Liver (tissue), 9 donors: ENCODE results near the gene CHRNB2. TPM values are rescaled to one million over a fixed set of nuclear protein-coding genes. Genes with fewer than 3 reads are reported as not detected.
A peak's percentile ranks its signal among the peaks of the same experiment; 100 is the strongest.

Experiments
- DNase-seq: peaks from one replicate; pipeline ENCODE4 v3.0.0-alpha.2; 2017; ENCODE audit warnings: low spot score
- H3K27ac ChIP-seq, 2 donors: one replicate each; pipeline ENCODE4 v1.7.0; 2013; ENCODE audit warnings: inconsistent platforms in 2 of 2, low read length in 2 of 2, control low read depth in 1 of 2, low read depth in 1 of 2, mild to moderate bottlenecking in 1 of 2
- H3K27me3 ChIP-seq, 4 donors: one replicate each; pipeline versions ENCODE4 v1.6.1 to v1.7.0; 2013; ENCODE audit warnings: low read length in 3 of 4, inconsistent platforms in 1 of 4, mild to moderate bottlenecking in 1 of 4, moderate library complexity in 1 of 4; ENCODE audit not compliant: control insufficient read depth in 4 of 4, insufficient read depth in 4 of 4
- H3K36me3 ChIP-seq, 4 donors: one replicate each; pipeline versions ENCODE4 v1.6.1 to v1.7.0; 2013; ENCODE audit warnings: low read length in 3 of 4, mild to moderate bottlenecking in 3 of 4, low read depth in 1 of 4, moderate library complexity in 1 of 4; ENCODE audit not compliant: control insufficient read depth in 4 of 4, insufficient read depth in 3 of 4
- H3K4me1 ChIP-seq, 4 donors: one replicate each; pipeline versions ENCODE4 v1.6.1 to v1.7.0; 2013; ENCODE audit warnings: low read length in 3 of 4, mild to moderate bottlenecking in 3 of 4, moderate library complexity in 1 of 4; ENCODE audit not compliant: control insufficient read depth in 4 of 4, insufficient read depth in 4 of 4
- H3K4me3 ChIP-seq, 3 donors: one replicate each; pipeline versions ENCODE4 v1.6.1 to v1.7.0; 2013; ENCODE audit warnings: low read length in 3 of 3, control low read depth in 1 of 3, low read depth in 1 of 3, mild to moderate bottlenecking in 1 of 3
- H3K9ac ChIP-seq, 2 donors: one replicate each; pipeline ENCODE4 v1.7.0; 2013; ENCODE audit warnings: low read length in 2 of 2, mild to moderate bottlenecking in 2 of 2, moderate library complexity in 2 of 2, control low read depth in 1 of 2, low read depth in 1 of 2
- H3K9me3 ChIP-seq, 4 donors: one replicate each; pipeline versions ENCODE4 v1.6.1 to v1.7.0; 2013; ENCODE audit warnings: low read length in 3 of 4; ENCODE audit not compliant: control insufficient read depth in 4 of 4
- FOXA1 ChIP-seq: IDR thresholded peaks from 2 replicates; pipeline ENCODE4 v1.6.1; 2016; ENCODE audit warnings: antibody characterized with exemption
- GABPA ChIP-seq, 2 donors: IDR thresholded peaks in 1 of 2; conservative IDR thresholded peaks in 1 of 2; 2 replicates each; pipeline ENCODE4 v1.6.1; 2016; ENCODE audit warnings: antibody characterized with exemption in 2 of 2, mild to moderate bottlenecking in 1 of 2, moderate library complexity in 1 of 2
- HNF4A ChIP-seq, 2 donors: conservative IDR thresholded peaks; 2 replicates each; pipeline ENCODE4 v1.6.1; 2016; ENCODE audit warnings: antibody characterized with exemption in 2 of 2, mild to moderate bottlenecking in 2 of 2
- HNF4G ChIP-seq: IDR thresholded peaks from 2 replicates; pipeline ENCODE4 v1.6.1; 2016; ENCODE audit warnings: antibody characterized with exemption
- JUND ChIP-seq, 2 donors: IDR thresholded peaks; 2 replicates each; pipeline ENCODE4 v1.6.1; 2016; ENCODE audit warnings: antibody characterized with exemption in 2 of 2
- NR2F2 ChIP-seq: IDR thresholded peaks from 2 replicates; pipeline ENCODE4 v1.6.1; 2016; ENCODE audit warnings: antibody characterized with exemption
- YY1 ChIP-seq: IDR thresholded peaks from 2 replicates; pipeline ENCODE4 v1.6.1; 2016; ENCODE audit warnings: antibody characterized with exemption, mild to moderate bottlenecking
- WGBS: extraction: QIAGEN DNeasy Blood & Tissue Kit; methylation state at CpG from one replicate; pipeline ENCODE4 v1.1.7; 2013; 5-methylcytosine and 5-hydroxymethylcytosine counted together
- polyA plus RNA-seq, 2 donors: library from polyadenylated mRNA; stranded (reverse) in 1 of 2; unstranded in 1 of 2; fragments of 200-250 nt in 1 of 2; fragments of >200 nt in 1 of 2; fragmentation: Nextera tagmentation in 1 of 2; extraction: Ambion mirVana in 1 of 2; gene quantifications; one replicate each; pipeline versions ENCODE4 v1.2.1 to v1.2.3, GENCODE V29; 2013 to 2015
- total RNA-seq, 2 donors: library from RNA; depleted of rRNA; stranded (reverse); fragments of >200 nt; gene quantifications; one replicate each; pipeline ENCODE4 v1.2.3, GENCODE V29; 2014
- TF ChIP-seq, protein P1 (sequence below): IDR thresholded peaks from 2 replicates; pipeline ENCODE4 v1.6.1; 2016; ENCODE audit warnings: antibody characterized with exemption
- TF ChIP-seq, protein P2 (sequence below): IDR thresholded peaks from 2 replicates; pipeline ENCODE4 v1.6.1; 2016; ENCODE audit warnings: antibody characterized with exemption
- TF ChIP-seq, protein P3 (sequence below): IDR thresholded peaks from 2 replicates; pipeline ENCODE4 v1.6.1; 2016; ENCODE audit warnings: antibody characterized with exemption, mild to moderate bottlenecking
- donor health status: healthy.
- donor health status: healthy.
- donor health status: healthy.
- donor health status: healthy.
- donor health status: healthy.

The CHRNB2 gene
- total and polyA plus RNA-seq, 4 donors: under 0.01 to 0.06 (median 0.01) TPM; not detected in 1

DNA sequence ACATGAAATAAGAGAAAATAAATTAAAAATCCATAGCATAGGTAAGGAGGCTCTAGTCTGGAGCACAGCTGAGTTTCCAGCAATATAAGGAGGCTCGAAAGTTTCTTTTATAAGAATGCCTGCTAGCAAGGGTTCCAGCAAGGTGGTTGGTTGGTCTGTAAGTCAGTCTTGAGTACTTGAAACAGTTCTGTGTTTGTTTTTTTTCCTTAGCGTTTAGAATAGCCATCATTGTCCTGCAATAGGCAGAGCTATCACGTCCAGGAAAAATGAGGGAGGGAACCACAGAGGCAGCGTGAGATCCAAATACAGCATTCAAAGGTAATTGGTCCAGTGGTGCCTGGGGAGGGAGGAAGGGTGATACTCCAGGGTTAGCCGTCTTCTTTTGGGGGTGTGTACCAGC is 17.5 kb upstream of the CHRNB2 start:
- 82% methylated on average over 5 of the region's 5 CpGs for WGBS
- Histone ChIP-seq H3K4me3 (no peak overlapping the region), H3K9ac (no peak overlapping the region), H3K36me3 (peaks cover 23 to 61% (median 50%) of the 10 kb centered on the region in 4 donors), H3K4me1 (peaks cover 12 to 45% (median 37%) of the 10 kb centered on the region in 4 donors), H3K27me3 (no peaks in the 10 kb centered on the region), H3K27ac (no peak overlapping the region), H3K9me3 (no peaks in the 10 kb centered on the region)
- TF ChIP-seq HNF4A (conservative IDR thresholded peaks at IDR 0.05): no peak
- TF ChIP-seq, protein P1, sequence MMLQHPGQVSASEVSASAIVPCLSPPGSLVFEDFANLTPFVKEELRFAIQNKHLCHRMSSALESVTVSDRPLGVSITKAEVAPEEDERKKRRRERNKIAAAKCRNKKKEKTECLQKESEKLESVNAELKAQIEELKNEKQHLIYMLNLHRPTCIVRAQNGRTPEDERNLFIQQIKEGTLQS: no peak
- DNase-seq: no peak

DNA sequence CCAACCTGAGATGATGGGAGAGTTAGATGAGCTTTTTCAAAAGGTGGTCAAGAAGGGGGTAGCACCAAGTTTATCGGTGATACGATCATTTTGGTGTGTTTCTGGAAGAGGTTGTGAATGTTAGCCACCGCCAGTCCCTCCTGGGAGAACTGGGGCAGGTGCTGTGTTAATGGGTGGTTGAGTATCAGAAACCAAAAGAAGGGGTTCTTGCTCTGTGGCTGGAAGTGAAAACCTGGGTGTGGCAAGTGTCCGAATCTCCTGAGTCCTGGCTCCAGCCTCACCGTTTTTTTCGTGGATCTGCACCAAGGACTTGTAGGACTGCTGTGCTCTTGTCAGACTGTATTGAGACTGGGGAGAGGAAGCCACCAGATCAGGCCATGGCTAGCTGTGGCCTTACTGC is 16.9 kb upstream of the CHRNB2 start:
- peaks cover 12 to 45% (median 37%) of the 10 kb centered on the region in 4 donors for H3K4me1 ChIP-seq
- H3K4me3 ChIP-seq: no peak overlapping the region
- H3K9me3 ChIP-seq: no peaks in the 10 kb centered on the region
- H3K36me3 ChIP-seq: peaks cover 26 to 67% (median 54%) of the 10 kb centered on the region in 4 donors
- TF ChIP-seq JUND (IDR thresholded peaks at IDR 0.05) (no peak), HNF4G (no peak), NR2F2 (no peak), GABPA (IDR thresholded peaks at IDR 0.05 in 1 of 2, conservative IDR thresholded peaks at IDR 0.05 in 1 of 2) (no peak), YY1 (no peak)
- TF ChIP-seq, protein P2, sequence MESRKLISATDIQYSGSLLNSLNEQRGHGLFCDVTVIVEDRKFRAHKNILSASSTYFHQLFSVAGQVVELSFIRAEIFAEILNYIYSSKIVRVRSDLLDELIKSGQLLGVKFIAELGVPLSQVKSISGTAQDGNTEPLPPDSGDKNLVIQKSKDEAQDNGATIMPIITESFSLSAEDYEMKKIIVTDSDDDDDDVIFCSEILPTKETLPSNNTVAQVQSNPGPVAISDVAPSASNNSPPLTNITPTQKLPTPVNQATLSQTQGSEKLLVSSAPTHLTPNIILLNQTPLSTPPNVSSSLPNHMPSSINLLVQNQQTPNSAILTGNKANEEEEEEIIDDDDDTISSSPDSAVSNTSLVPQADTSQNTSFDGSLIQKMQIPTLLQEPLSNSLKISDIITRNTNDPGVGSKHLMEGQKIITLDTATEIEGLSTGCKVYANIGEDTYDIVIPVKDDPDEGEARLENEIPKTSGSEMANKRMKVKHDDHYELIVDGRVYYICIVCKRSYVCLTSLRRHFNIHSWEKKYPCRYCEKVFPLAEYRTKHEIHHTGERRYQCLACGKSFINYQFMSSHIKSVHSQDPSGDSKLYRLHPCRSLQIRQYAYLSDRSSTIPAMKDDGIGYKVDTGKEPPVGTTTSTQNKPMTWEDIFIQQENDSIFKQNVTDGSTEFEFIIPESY: no peak
- TF ChIP-seq, protein P3, sequence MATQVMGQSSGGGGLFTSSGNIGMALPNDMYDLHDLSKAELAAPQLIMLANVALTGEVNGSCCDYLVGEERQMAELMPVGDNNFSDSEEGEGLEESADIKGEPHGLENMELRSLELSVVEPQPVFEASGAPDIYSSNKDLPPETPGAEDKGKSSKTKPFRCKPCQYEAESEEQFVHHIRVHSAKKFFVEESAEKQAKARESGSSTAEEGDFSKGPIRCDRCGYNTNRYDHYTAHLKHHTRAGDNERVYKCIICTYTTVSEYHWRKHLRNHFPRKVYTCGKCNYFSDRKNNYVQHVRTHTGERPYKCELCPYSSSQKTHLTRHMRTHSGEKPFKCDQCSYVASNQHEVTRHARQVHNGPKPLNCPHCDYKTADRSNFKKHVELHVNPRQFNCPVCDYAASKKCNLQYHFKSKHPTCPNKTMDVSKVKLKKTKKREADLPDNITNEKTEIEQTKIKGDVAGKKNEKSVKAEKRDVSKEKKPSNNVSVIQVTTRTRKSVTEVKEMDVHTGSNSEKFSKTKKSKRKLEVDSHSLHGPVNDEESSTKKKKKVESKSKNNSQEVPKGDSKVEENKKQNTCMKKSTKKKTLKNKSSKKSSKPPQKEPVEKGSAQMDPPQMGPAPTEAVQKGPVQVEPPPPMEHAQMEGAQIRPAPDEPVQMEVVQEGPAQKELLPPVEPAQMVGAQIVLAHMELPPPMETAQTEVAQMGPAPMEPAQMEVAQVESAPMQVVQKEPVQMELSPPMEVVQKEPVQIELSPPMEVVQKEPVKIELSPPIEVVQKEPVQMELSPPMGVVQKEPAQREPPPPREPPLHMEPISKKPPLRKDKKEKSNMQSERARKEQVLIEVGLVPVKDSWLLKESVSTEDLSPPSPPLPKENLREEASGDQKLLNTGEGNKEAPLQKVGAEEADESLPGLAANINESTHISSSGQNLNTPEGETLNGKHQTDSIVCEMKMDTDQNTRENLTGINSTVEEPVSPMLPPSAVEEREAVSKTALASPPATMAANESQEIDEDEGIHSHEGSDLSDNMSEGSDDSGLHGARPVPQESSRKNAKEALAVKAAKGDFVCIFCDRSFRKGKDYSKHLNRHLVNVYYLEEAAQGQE: no peak
- 78% methylated on average over 6 of the region's 6 CpGs for WGBS
- no peak overlapping the region for H3K9ac ChIP-seq
- H3K27ac ChIP-seq: no peak overlapping the region
- no peaks in the 10 kb centered on the region for H3K27me3 ChIP-seq
- no peak for DNase-seq

- Histone ChIP-seq H3K27ac (no peak overlapping the region), H3K36me3 (peaks cover 26 to 68% (median 55%) of the 10 kb centered on the region in 4 donors), H3K27me3 (no peaks in the 10 kb centered on the region), H3K9ac (no peak overlapping the region), H3K9me3 (no peaks in the 10 kb centered on the region), H3K4me3 (no peak overlapping the region), H3K4me1 (peaks cover 11 to 48% (median 39%) of the 10 kb centered on the region in 4 donors)
- DNase-seq: no peak
- TF ChIP-seq HNF4A (conservative IDR thresholded peaks at IDR 0.05) (peak in 1 of 2 donors; percentile 12), FOXA1 (no peak)
- 86% methylated on average over 4 of the region's 4 CpGs for WGBS
Measured at GRCh38 chr1:154551474-154551873, 16.1 kb upstream of the CHRNB2 start.
